Epithelial cell of prostate (primary cell): ENCODE measurements around the gene TEDC2.
"Not testable (repeated sequence)": the region's sequence is repeated elsewhere in the genome, so short reads cannot be mapped to it uniquely, and the experiment has no call there.

ENCODE experiments used
- DNase-seq: peaks from one replicate; pipeline ENCODE4 v3.0.0-alpha.2; 2011; ENCODE audit warnings: low read depth, low spot score
- H3K27ac ChIP-seq: fragments of 450-650 bp; 2 replicates; pipeline ENCODE4 v1.5.1; 2017; ENCODE audit warnings: mild to moderate bottlenecking

The TEDC2 gene

GRCh38 chr16:2436110-2436509 is 23.8 kb upstream of the TEDC2 start:
- DNase-seq: no peak
- H3K27ac ChIP-seq: no peak overlapping the region

- no peak for DNase-seq
- H3K27ac ChIP-seq: no peak overlapping the region
These were observed 22.7 kb upstream of the TEDC2 start for GRCh38 chr16:2437032-2437790.

- no peak overlapping the region for H3K27ac ChIP-seq
- no peak for DNase-seq
These were observed 21.8 kb upstream of the TEDC2 start for GRCh38 chr16:2438121-2438520.

DNA sequence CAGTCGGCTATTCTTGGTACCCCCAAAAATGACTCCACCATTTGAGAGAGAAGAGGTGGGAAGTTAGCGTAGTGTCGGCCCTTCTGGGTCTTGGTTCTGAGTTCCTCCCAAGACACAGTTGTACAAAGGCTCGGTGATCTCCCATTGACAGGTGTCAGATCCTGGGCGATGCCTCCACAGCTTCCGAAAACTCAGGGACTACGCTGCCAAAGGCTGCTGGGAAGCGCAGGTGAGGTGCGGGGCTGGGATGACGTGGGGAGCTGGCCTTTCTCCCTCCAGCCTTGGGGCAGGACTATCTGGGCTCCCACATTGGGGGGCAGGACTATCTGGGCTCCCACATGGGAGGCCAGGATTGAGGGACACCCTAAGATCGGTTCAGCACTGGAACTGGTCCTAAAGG is 20.3 kb upstream of the TEDC2 start:
- DNase-seq: no peak
- no peak overlapping the region for H3K27ac ChIP-seq

- not testable (repeated sequence) for DNase-seq, H3K27ac ChIP-seq
These were observed 18.6 kb upstream of the TEDC2 start for GRCh38 chr16:2441143-2441804.

DNA sequence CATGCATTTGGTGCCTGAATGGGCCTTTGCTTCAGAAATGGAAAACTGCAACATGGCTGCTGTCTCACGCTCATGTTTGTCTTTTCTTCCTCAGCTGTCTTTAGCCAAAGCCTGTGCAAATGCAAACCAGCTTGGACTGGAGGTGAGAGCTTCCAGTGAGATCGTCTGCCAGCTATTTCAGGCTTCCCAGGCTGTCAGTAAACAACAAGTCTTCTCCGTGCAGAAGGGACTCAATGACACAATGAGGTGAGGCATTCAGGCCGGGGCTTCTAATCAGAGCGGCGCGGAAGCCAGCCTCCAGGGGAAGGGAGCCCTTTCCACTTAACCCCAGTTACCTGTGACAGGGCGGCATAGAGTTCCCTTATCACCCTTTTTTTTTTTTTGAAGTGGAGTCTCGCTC is 16.4 kb upstream of the TEDC2 start:
- DNase-seq: no peak
- H3K27ac ChIP-seq: no peak overlapping the region

GRCh38 chr16:2447920-2448583 is 11.9 kb upstream of the TEDC2 start:
- H3K27ac ChIP-seq: no peak overlapping the region
- no peak for DNase-seq

DNA sequence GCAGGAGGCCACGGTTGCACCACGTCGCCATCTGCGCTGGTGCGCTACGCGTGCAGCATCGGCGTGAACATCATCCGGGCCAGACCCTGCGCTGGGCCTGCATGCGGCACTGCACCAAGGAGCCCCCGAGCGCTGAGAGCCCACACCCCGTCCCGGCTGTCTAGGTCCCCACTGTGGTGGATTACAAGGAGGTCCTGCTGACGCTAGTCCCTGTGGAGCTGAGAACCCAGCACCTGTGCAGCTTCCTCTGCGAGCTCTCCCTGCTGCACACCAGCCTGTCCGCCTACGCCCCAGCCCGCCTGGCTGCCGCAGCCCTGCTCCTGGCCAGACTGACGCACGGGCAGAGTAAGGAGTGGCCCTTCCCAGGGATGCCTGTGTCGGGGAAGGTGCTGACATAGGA is 10.8 kb upstream of the TEDC2 start:
- DNase-seq: no peak
- H3K27ac ChIP-seq: no peak overlapping the region

DNA sequence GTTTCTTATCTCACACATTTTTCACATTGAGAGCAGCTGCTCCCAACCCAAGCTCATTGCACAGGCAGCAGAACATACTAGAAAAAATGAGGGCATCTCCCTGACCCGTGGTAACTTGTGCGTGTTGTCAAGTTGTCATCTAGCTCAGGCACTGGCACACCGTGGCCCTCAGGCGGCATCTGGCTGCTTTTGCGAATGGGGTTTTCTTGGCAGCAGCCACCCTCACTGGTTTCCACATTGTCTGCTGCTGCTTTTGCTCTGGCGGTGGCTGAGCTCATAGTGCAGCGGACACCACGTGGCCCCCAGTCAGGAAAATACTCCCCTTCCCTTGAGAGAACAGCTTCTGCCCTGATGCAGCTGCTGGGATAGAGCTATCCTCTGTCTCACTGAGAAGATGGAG is 9.4 kb upstream of the TEDC2 start:
- no peak overlapping the region for H3K27ac ChIP-seq
- no peak for DNase-seq

GRCh38 chr16:2450975-2451381 is 8.9 kb upstream of the TEDC2 start:
- no peak overlapping the region for H3K27ac ChIP-seq
- no peak for DNase-seq

DNA sequence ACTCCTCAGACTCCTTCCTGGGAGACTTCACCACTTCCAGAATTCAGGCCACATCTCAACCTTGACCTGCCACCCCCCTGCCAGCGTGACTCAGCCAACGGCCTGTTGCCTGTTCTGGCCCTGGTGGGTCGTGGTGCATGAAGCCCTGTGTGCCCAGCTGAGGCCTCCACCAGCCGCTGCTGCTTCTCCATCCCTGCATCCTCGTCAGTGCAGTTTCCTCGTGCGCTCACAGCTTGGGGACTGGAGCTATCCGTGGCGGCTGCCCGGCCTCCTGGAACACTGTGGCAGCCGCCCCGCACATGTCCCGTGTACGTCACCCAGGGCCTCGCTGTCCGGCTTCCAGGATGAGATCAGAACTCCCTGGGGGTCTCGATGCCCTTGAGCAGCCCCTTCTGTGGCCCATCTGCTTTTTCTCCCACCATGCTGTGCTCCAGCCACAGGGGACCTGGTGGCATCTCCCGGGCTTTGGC is 8.0 kb upstream of the TEDC2 start:
- DNase-seq: no peak
- no peak overlapping the region for H3K27ac ChIP-seq

DNA sequence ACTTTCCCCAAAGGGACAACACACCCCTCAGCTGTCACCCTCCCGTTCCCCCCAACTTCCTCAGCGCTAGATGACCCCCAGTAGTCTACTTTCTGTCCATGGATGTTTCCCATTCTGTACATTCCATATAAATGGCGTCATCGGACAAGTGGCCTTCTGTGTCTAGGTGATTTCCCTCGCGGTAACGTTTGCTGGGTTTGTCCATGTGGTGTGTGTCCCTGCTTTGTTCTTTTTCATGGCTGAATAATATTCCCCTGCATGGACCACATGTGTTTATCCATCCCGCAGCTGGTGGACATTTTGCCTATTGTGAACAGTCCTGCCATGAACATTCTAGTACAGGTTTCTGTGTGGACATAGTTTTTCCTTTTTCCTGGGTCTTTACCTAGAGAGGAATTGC is 7.3 kb upstream of the TEDC2 start:
- no peak overlapping the region for H3K27ac ChIP-seq
- no peak for DNase-seq

DNA sequence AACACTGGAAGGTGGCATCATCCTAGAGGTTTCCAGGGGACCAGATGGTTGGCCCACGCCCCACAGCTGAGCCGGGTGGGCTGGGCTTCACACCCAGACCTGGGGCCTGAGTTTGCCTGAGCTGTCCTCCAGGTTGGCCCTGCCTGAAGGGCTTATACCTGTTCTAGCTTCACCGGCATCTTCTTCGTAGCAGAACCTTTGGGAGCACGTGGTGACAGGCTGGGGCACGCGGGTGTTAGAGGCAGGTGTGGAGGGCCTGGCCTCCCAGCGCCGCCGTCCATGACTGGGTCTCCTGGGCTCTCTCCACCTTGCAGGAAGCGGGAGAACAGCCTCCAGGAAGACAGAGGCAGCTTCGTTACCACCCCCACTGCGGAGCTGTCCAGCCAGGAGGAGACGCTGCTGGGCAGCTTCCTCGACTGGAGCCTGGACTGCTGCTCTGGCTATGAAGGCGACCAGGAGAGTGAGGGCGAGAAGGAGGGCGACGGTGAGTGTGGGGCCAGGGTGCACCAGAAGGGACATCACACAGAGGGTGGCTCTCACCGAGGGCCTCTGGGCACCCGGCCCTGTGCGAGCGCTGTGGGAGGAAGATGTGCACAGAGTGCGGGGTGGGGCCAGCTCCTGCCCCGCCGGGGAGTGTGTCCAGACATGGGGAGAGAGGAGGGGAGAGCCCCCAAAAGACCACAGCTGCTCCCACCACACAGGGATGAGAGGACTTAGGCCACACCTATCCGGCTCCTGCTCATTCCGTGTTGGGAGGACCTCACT is 4.6 kb upstream of the TEDC2 start:
- DNase-seq: no peak
- no peak overlapping the region for H3K27ac ChIP-seq

DNA sequence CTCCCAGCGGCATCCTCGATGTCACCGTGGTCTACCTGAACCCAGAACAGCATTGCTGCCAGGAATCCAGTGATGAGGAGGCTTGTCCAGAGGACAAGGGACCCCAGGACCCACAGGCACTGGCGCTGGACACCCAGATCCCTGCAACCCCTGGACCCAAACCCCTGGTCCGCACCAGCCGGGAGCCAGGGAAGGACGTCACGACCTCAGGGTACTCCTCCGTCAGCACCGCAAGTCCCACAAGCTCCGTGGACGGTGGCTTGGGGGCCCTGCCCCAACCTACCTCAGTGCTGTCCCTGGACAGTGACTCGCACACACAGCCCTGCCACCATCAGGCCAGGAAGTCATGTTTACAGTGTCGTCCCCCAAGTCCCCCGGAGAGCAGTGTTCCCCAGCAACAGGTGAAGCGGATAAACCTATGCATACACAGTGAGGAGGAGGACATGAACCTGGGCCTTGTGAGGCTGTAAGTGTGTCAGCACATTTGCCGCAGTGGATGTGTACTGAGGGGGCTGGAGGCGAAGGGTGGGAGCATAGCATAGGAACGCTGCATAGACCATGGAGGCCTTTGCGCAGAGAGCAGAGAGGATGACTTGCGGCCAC is 3.3 kb upstream of the TEDC2 start:
- H3K27ac ChIP-seq: no peak overlapping the region
- DNase-seq: no peak

- DNase-seq: no peak
- H3K27ac ChIP-seq: no peak overlapping the region
These were observed 2.6 kb upstream of the TEDC2 start for GRCh38 chr16:2457267-2457666.

DNA sequence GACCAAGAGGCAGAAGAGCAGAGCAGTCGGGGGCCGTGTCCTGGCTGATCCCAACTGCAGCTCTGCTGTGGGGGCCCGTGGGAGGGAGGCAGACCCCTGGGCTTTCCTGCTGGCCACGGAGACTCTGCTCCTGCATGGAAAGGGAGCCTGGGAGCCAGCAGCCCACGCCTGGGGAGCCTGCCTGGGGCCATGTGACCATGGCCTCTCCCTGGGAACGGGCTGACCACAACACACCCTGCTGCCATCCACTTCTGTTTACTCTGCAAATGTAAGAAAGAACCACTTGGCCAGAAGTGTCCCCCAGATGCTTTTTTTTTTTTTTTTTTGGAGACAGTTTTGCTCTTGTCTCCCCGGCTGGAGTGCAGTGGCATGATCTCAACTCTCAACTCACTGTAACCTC is 2.0 kb upstream of the TEDC2 start:
- DNase-seq: no peak
- no peak overlapping the region for H3K27ac ChIP-seq

GRCh38 chr16:2458887-2459646 is 842 bp upstream of the TEDC2 start:
- DNase-seq: no peak
- no peak overlapping the region for H3K27ac ChIP-seq

DNA sequence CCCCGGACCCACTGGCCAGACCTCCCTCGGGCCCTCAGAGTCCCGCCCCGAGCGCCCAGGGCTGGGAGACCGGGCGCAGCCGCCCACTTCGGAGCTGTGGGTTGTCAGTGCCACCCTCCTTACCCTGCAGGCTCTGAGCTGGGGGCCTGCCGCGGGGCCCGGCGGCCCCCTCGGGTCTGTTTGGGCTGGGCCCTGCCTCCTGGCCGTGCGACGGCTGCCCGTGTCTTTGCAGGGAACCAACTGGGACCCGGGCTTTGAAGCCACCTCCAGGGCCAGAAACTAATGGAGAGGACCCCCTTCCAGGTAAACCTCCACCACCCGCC is 443 bp downstream of the TEDC2 start:
- DNase-seq: no peak
- no peak overlapping the region for H3K27ac ChIP-seq

- no peak for DNase-seq
- no peak overlapping the region for H3K27ac ChIP-seq
These were observed 1.0 kb downstream of the TEDC2 start for GRCh38 chr16:2460916-2461315.
